Activated CD4-positive, alpha-beta T cell treated with anti-CD3 and anti-CD28 coated beads for 24 hours (primary cell): ENCODE data around the gene ANKRD35.
"Not testable (repeated sequence)": the region's sequence is repeated elsewhere in the genome, so short reads cannot be mapped to it uniquely, and the experiment has no call there.

Experiments used
- DNase-seq, 2 donors: peaks; one replicate each; pipeline ENCODE4 v3.0.0-alpha.2; 2020; ENCODE audit warnings: low read depth in 2 of 2

The ANKRD35 gene, protein sequence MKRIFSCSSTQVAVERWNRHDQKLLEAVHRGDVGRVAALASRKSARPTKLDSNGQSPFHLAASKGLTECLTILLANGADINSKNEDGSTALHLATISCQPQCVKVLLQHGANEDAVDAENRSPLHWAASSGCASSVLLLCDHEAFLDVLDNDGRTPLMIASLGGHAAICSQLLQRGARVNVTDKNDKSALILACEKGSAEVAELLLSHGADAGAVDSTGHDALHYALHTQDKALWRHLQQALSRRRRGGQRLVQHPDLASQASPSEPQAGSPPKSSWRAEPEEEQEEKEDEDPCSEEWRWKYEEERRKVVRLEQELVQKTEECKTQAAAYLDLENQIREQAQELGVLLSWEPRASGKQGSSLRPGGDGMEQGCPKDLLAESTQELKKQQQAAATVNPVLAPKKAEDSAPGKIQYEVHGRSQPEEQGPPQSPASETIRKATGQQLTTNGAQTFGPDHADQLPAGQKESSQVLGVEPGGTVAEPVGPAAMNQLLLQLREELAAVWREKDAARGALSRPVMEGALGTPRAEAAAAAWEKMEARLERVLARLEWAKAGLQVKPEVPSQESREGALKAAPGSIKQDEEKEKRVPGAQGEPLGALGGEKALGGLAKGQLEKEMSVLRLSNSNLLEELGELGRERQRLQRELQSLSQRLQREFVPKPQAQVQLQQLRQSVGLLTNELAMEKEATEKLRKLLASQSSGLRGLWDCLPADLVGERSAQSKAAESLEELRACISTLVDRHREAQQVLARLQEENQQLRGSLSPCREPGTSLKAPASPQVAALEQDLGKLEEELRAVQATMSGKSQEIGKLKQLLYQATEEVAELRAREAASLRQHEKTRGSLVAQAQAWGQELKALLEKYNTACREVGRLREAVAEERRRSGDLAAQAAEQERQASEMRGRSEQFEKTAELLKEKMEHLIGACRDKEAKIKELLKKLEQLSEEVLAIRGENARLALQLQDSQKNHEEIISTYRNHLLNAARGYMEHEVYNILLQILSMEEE

DNA sequence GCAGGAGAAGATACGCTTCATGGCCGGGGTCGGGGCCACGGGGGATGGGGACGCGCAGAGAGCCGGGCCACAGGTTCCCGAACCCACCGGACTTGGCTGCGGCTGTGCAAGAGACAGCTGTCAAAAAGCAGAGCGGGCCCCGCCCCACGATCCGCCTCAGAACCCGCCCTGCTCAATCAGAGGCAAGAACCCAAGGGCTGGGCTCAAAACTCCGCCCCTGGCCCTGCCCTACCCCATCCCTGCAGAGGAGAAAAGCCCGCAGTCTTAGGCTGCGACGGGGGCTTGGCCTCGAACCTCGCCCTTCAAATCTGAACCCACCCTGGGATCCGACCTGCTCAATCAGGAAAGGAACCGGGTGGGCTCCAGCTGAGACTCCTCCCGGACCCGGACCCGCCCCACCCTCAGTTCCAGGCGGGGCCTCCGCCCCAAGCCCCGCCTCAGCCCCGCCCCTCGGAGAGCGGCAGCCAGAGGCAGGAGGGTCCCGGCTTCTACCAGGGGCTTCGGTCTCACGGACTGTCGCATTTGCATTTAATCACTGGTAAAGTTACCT is at the start of gene ANKRD35:
Gene ANKRD35 (minus strand): TSS at position 129 of the 550 bp plus-strand sequence. CDS start 108 bp downstream, at position 21.
- peak; percentile 80 to 81 for DNase-seq

DNA sequence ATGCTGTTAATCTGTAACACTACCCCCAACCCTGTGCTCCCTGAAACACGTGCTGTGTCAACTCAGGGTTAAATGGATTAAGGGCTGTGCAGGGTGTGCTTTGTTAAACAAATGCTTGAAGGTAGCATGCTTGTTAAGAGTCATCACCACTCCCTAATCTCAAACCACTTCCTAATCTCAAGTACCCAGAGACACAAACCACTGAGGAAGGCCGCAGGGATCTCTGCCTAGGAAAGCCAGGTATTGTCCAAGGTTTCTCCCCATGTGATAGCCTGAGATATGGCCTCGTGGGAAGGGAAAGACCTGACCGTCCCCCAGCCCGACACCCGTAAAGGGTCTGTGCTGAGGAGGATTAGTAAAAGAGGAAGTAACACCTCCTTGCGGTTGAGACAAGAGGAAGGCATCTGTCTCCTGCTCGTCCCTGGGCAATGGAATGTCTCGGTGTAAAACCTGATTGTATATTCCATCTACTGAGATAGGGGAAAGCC is 46.9 kb upstream of the ANKRD35 start:
- DNase-seq: not testable (repeated sequence)

DNA sequence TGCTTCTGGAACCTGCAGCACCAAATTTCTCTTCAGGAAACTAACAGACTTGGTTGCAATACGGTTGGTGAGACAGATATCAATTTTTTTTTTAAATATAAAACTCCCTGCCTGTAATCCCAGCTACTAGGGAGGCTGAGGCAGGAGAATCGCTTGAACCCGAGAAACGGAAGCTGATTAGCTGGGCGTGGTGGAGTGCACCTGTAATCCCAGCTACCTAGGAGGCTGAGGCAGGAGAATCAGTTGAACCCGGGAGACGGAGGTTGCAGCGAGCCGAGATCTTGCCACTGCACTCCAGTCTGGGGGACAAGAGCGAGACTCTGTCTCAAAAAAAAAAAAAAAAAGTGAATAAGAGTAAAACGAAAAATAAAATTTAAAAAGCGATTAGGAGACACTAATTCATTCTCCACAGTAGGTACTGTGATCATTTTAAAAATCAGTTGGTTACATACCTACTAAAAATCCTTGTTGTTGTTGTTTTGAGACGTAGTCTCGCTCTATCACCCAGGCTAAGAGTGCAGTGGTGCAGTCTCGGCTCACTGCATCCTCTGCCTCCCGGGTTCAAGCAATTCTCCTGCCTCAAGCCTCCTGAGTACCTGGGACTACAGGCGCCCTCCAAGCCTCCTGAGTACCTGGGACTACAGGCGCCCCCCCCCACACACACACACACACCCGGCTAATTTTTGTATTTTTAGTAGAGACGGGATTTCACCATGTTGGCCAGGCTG is 42.4 kb upstream of the ANKRD35 start:
- DNase-seq: no peak

DNA sequence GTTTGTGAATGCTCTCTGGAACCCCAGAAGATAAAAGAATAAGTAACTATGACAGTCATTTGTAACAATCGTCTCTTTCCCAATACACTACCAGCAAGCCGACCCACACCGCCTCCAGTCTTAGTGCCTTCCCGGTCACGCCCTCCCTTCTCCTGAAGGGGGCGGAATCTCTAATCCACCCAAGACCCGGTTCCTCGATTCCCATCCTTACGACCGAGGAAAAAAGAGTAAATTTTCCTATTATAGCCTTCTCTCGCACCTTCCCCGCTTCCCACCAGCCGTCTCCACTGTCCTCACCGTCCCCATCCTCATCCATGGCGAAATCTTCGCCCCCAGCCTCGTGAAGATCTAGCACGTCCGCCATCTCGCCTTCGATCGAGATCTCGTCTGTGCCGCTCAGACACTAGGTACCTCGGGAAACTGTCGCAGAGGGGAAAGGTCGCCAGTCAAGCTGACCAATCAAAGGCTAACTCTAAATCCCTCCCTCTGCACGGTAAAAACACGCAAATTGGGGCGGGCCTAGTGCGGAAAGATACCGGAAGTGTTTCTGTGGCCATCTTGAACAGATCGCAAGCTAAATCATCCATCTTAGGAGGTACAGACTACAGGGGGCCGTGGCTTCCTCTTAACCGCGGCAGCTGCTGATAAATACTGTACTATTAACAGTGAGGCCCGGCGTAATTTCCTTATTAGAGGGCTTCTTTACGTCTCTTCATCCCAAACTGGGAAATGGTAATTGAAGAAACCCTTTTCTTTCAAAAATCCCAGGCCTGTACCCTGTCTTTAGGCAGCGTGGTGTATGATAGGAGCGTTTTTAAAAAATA is 41.6 kb upstream of the ANKRD35 start, which contains the start of gene RBM8A:
Gene RBM8A (minus strand): TSS at position 422 of the 824 bp plus-strand sequence. CDS start 58 bp downstream, at position 364.
- peak; percentile 85 to 89 for DNase-seq

DNA sequence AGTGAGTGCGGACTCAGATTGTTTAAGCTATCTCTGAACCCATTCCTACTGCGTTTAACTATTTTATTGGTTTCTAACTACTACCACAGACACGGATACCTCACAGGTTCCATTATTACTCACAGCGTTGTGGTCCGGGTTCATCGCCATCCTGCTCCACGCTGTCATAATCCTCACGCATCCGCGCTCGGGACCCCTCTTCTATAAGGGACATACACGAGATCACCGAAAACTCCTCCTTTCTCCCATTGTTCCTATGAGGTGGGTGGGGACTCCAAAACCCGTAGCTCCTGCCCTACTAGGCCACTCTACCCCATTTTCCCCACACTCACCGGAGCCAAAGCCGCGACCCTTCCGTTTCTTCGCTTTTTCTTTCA is 41.0 kb upstream of the ANKRD35 start:
- DNase-seq: peak in 1 of 2 donors; percentile 28

GRCh38 chr1:145922266-145922665 is 36.6 kb upstream of the ANKRD35 start:
- DNase-seq: no peak

- DNase-seq: not testable (repeated sequence)
Measured at GRCh38 chr1:145920297-145920696, 34.6 kb upstream of the ANKRD35 start.

DNA sequence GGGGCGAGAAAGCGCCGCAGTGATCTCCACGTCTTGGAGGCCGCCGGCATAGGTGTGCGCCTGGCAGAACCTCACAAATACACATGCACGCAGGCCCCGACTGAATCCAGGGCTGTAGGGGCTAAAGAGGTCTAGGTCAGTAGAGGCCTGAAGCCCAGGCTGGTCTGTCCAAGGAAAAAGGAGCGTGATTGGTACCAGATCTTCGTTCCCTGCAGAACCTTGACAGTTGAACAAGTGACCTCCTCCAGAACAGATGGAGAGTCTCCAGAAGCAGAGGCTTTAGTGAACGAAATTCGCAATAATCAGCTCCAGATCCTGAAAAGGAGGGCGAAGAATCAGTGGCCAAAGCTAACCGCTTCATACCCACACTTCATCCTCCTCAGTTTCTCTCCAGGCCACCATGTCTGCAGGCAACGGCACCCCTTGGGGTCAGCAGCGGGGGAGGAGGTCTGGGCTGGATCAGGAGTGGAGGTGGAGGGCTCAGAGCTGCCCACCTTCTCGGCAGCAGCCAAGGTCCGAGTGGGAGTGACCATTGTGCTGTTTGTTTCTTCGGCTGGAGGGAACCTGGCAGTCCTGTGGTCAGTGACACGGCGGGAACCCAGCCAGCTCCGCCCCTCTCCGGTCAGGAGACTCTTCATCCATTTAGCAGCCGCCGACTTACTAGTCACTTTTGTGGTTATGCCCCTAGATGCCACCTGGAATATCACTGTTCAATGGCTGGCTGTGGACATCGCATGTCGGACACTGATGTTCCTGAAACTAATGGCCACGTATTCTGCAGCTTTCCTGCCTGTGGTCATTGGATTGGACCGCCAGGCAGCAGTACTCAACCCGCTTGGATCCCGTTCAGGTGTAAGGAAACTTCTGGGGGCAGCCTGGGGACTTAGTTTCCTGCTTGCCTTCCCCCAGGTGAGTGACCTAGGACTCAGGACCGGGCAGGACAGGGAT is 33.6 kb upstream of the ANKRD35 start:
- no peak for DNase-seq

GRCh38 chr1:145918144-145918991 is 32.7 kb upstream of the ANKRD35 start, which contains the start of gene PEX11B:
Gene PEX11B (minus strand): TSS chr1:145918717. CDS start chr1:145918688, 29 bp downstream.
- DNase-seq: peak; percentile 88 to 90

- no peak for DNase-seq
Measured at GRCh38 chr1:145917595-145917994, 31.9 kb upstream of the ANKRD35 start.

- no peak for DNase-seq
Measured at GRCh38 chr1:145916745-145917144, 31.1 kb upstream of the ANKRD35 start.

DNA sequence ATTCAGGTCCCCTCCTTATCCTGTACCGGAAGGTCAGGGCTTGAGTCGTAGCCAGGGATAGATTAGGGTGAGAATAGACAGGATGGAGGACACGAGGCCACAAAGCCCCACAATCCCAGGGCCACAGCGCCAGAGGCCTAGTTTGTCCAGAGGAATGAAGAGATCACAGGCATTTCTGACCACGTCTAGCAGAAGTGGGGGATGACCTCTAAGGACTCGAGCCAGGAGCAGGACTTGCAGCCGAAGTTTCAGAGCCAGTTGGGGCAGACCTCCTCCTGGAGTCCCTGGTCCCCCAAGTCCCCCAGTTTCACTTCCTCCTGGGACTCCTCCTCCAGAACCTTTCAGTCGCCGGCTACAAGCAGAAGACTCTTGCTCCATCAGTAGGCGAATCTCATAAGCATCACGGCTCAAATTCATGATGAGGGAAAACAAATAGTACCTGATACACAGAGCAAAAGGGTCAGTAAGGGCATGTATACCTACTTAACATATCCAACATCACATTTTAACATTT is 26.5 kb upstream of the ANKRD35 start:
- DNase-seq: no peak

DNA sequence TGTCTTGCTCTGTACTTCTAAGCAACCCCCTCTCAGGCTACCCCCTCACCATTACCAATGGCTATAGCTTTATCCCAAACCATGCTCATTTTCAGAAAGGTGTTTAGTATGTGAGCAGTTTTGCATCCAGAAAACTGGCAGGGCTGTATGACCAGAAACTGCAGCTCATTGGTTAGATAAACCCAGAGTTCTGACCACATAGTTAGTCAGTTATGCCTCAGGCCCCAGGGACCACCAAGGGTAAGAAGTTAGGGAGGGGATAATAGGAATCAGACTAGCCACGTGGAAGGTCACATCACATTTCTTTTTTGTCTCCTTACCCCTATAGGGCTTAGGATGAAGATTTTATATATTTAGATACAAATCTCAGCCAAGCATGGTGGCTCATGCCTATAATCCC is 23.0 kb upstream of the ANKRD35 start:
- no peak for DNase-seq

- DNase-seq: no peak
Measured at GRCh38 chr1:145906954-145907753, 21.5 kb upstream of the ANKRD35 start.

DNA sequence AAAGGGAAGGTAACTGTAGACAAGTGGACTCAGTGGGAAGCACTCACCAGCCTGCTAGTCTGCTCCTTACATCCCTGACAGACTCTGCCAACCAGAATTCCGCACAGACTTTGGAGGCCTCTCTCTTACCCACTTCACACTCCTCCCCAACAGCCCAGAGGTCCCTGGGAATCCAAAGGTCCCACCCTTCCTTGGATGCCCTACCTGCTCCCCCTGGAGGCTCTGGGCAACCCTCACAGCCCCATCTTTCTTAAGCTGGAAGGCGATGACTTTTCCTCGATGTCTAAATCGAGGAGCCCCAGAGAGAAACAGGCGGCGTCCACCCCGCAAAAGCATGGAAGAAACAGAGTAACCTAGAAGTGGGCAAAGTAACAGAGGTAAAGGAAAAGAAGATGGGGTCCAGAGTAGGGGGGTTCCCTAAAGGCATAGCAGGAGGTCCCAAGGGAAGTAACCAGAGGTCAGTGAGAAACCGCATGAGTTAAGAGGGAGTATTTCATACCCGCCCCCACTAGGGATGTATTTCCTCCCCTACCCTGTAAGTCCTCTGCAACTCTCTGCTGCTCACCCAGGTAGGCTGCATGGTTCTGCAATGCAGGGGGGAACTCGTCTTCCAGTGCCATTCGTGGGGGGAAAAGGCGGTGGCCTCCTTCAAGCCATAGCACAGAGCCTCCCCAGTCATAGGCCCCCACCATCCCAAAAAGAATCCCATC is 15.8 kb upstream of the ANKRD35 start:
- no peak for DNase-seq

- DNase-seq: no peak
Measured at GRCh38 chr1:145898756-145899155, 13.1 kb upstream of the ANKRD35 start.
